CD8-positive, alpha-beta memory T cell (primary cell): ENCODE results near the gene PSME2. TPM values are rescaled to one million over a fixed set of nuclear protein-coding genes. Genes with fewer than 3 reads are reported as not detected.

Experiments
- CTCF ChIA-PET: fragments of 350-600 bp; sonication (Branson Sonifier 250); formaldehyde crosslinking; loops from one replicate; lab custom pipeline; 2021; ENCODE audit warnings: antibody characterized with exemption; lab: Charles Lee
- POLR2A ChIA-PET: fragments of 350-600 bp; sonication (Branson Sonifier 250); formaldehyde crosslinking; loops from one replicate; lab custom pipeline; 2021; ENCODE audit warnings: antibody characterized with exemption; lab: Charles Lee
- DNase-seq, 5 donors: peaks; one replicate each; pipeline versions ENCODE4 v3.0.0 to v3.0.0-alpha.2; 2020 to 2022; ENCODE audit warnings: mixed read lengths in 1 of 5
- H3K27ac ChIP-seq: one replicate; pipeline ENCODE4 v1.7.0; 2013; ENCODE audit warnings: low read depth, mild to moderate bottlenecking, low read length, moderate library complexity
- H3K27me3 ChIP-seq: 2 replicates; pipeline ENCODE4 v1.7.0; 2013; ENCODE audit warnings: low read length, mild to moderate bottlenecking; ENCODE audit not compliant: insufficient read depth, poor library complexity, severe bottlenecking
- H3K36me3 ChIP-seq: 2 replicates; pipeline ENCODE4 v1.7.0; 2013; ENCODE audit warnings: mild to moderate bottlenecking, low read length, moderate library complexity; ENCODE audit not compliant: insufficient read depth
- H3K4me1 ChIP-seq: 2 replicates; pipeline ENCODE4 v1.7.0; 2013; ENCODE audit warnings: mild to moderate bottlenecking, low read length, moderate library complexity; ENCODE audit not compliant: insufficient read depth
- H3K4me3 ChIP-seq: 2 replicates; pipeline ENCODE4 v1.7.0; 2013; ENCODE audit warnings: mild to moderate bottlenecking, low read length
- H3K9me3 ChIP-seq: 2 replicates; pipeline ENCODE4 v1.7.0; 2013; ENCODE audit warnings: mild to moderate bottlenecking, low read length
- H3K27ac Mint-ChIP-seq, 8 donors: one replicate each; pipeline ENCODE4 v1.8.0; 2020 to 2021; ENCODE audit warnings: mixed read lengths in 8 of 8, mild to moderate bottlenecking in 6 of 8, inconsistent platforms in 3 of 8, moderate library complexity in 3 of 8
- H3K27me3 Mint-ChIP-seq, 2 donors: one replicate each; pipeline ENCODE4 v1.8.0; 2020 to 2021; ENCODE audit warnings: mixed read lengths in 2 of 2, mild to moderate bottlenecking in 1 of 2, moderate library complexity in 1 of 2
- H3K36me3 Mint-ChIP-seq, 3 donors: one replicate each; pipeline ENCODE4 v1.8.0; 2020 to 2021; ENCODE audit warnings: mixed read lengths in 3 of 3, inconsistent platforms in 1 of 3, mild to moderate bottlenecking in 1 of 3
- H3K4me1 Mint-ChIP-seq, 3 donors: one replicate each; pipeline ENCODE4 v1.8.0; 2020 to 2021; ENCODE audit warnings: mixed read lengths in 3 of 3, inconsistent platforms in 1 of 3, mild to moderate bottlenecking in 1 of 3
- H3K4me3 Mint-ChIP-seq, 7 donors: one replicate each; pipeline ENCODE4 v1.8.0; 2020 to 2021; ENCODE audit warnings: mixed read lengths in 7 of 7, mild to moderate bottlenecking in 6 of 7, moderate library complexity in 4 of 7, inconsistent platforms in 2 of 7
- H3K9me3 Mint-ChIP-seq, 5 donors: one replicate each; pipeline ENCODE4 v1.8.0; 2020 to 2022; ENCODE audit warnings: mixed read lengths in 5 of 5, mild to moderate bottlenecking in 3 of 5, moderate library complexity in 2 of 5, inconsistent platforms in 1 of 5
- polyA plus RNA-seq: library from polyadenylated mRNA; unstranded; fragments of 300-500 nt; fragmentation: Illumina TruSeq; gene quantifications from one replicate; pipeline ENCODE4 v1.2.3, GENCODE V29; 2021
- total RNA-seq, 2 experiments: library from RNA; stranded (reverse); gene quantifications; one replicate each; pipeline ENCODE4 v1.2.3, GENCODE V29; 2021

Gene PSME2
- total and polyA plus RNA-seq, 3 experiments from 2014 or later, result 368 to 534 (median 376) TPM

GRCh38 chr14:24145219-24145618, 1.2 kb downstream of the PSME2 start:
- H3K9me3 Mint-ChIP-seq, result no peaks in the 10 kb centered on the region
- ChIA-PET POLR2A (interaction anchor here (2.2 kb wide), 1 partner anchor 31 kb away, joined by 22 read pairs; the partner anchor contains the start of genes DCAF11 and NRL), CTCF (interaction anchor here (1.1 to 4.5 kb wide), 5 partner anchors 9 to 36 kb away, joined by 3 to 50 read pairs (median 7); partner anchors contain the start of genes IRF9 and PSME1)
- H3K9me3 ChIP-seq, result no peaks in the 10 kb centered on the region
- peak overlapping the region; percentile 86 to 100 (median 98) for H3K4me3 Mint-ChIP-seq
- H3K27me3 Mint-ChIP-seq, result no peaks in the 10 kb centered on the region
- peaks cover 56% of the 10 kb centered on the region for H3K4me1 ChIP-seq
- H3K36me3 Mint-ChIP-seq, result peaks cover 0 to 74% (median 4%) of the 10 kb centered on the region in 3 donors
- DNase-seq, result no peak
- peak overlapping the region; percentile 99 for H3K4me3 ChIP-seq
- no peak overlapping the region for H3K27ac ChIP-seq
- peaks cover 36% of the 10 kb centered on the region for H3K36me3 ChIP-seq
- H3K27me3 ChIP-seq, result no peaks in the 10 kb centered on the region
- peaks cover 52 to 75% (median 74%) of the 10 kb centered on the region in 3 donors for H3K4me1 Mint-ChIP-seq
- peak overlapping the region in 7 of 8 donors; percentile 76 to 99 (median 96) for H3K27ac Mint-ChIP-seq

- ChIA-PET POLR2A (no interaction called here), CTCF (interaction anchor here (1.1 to 4.5 kb wide), 3 partner anchors 9 to 36 kb away, joined by 3 to 29 read pairs (median 6); partner anchors contain the start of gene PSME1)
- H3K4me1 ChIP-seq, result peaks cover 51% of the 10 kb centered on the region
- H3K9me3 ChIP-seq, result no peaks in the 10 kb centered on the region
- H3K27ac ChIP-seq, result no peak overlapping the region
- Mint-ChIP-seq H3K9me3 (no peaks in the 10 kb centered on the region), H3K4me1 (peaks cover 54 to 76% (median 75%) of the 10 kb centered on the region in 3 donors), H3K4me3 (peak overlapping the region in 6 of 7 donors; percentile 46 to 98 (median 62)), H3K36me3 (peaks cover 0 to 69% (median 4%) of the 10 kb centered on the region in 3 donors), H3K27ac (peak overlapping the region in 6 of 8 donors; percentile 39 to 96 (median 68)), H3K27me3 (no peaks in the 10 kb centered on the region)
- DNase-seq, result no peak
- peaks cover 29% of the 10 kb centered on the region for H3K36me3 ChIP-seq
- no peaks in the 10 kb centered on the region for H3K27me3 ChIP-seq
- H3K4me3 ChIP-seq, result no peak overlapping the region
Observed at GRCh38 chr14:24144451-24144850, 2.0 kb downstream of the PSME2 start.

DNA sequence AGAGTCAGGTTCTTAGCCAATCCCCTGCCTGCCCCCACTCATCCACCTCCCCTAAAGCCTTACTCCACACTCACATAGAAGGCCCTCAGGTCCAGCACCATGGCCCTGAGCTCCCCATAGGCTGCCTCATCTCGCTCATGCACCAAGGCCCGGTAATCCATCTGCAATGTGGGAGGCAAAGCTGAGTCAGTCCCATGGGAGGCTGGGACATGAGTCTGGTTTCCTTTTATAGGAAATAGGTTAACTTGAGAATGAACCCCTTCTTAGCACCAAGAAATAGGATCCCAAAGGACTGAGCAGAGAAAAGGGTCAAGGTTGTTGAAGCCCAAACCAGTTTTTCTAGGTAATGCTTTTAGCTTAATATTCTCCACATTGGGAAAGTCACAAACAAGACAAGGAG, 2.9 kb downstream of the PSME2 start:
- no peak overlapping the region for H3K27ac ChIP-seq
- H3K27me3 Mint-ChIP-seq, result no peaks in the 10 kb centered on the region
- H3K4me3 ChIP-seq, result no peak overlapping the region
- DNase-seq, result no peak
- ChIA-PET POLR2A (no interaction called here), CTCF (interaction anchor here (1.1 to 1.6 kb wide), 5 partner anchors 10 to 99 kb away, joined by 3 to 7 read pairs (median 6); partner anchors contain the start of genes DCAF11, IRF9, NRL and TINF2)
- no peaks in the 10 kb centered on the region for H3K27me3 ChIP-seq
- peaks cover 28% of the 10 kb centered on the region for H3K36me3 ChIP-seq
- no peaks in the 10 kb centered on the region for H3K9me3 ChIP-seq
- H3K4me1 ChIP-seq, result peaks cover 46% of the 10 kb centered on the region
- peak overlapping the region in 6 of 8 donors; percentile 66 to 97 (median 88) for H3K27ac Mint-ChIP-seq
- H3K9me3 Mint-ChIP-seq, result no peaks in the 10 kb centered on the region
- peaks cover 0 to 71% (median 7%) of the 10 kb centered on the region in 3 donors for H3K36me3 Mint-ChIP-seq
- peaks cover 58 to 75% (median 74%) of the 10 kb centered on the region in 3 donors for H3K4me1 Mint-ChIP-seq
- H3K4me3 Mint-ChIP-seq, result peak overlapping the region in 4 of 7 donors; percentile 8 to 75 (median 20)

DNA sequence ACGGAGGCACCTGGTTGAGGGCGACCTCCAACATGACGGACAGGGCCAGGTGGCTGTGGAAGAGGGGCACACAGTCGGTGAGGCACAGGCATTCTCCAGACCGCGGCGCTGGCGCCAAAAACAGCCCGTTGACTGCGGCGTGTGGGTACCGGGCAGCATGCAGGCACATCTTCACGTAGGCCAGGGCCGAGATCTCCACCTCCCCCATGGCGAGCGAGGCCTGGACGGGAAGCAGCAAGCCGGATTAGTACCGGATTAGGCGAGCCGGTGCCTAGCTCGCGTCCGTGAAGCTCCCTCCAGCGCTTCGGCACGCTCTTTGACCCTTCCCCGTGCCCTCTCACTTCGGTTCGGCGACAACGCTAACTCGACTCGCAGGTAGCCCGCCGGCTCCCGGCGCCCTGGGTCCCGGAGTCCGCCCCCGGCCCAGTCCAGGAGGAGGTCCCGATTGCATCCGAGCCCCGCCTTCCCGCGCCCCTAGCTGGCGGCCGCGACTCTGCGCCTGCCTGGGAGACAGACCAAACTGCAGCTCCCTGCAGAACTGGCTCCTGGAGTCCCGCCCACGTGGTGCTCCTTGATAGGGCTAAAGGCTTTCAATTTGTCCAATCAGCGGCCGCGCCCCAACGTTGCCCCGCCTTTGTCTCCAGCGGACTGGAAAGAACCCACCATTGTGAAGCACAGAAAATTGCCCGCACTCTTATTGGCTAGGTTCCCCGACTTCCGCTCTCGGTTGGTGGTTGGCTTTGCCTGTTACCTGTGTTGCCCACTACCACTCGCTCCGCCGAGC, 5.1 kb downstream of the PSME2 start, which contains the start of gene EMC9:
Gene EMC9, minus strand, starts transcription at position 495 of the 784 bp plus-strand sequence. Its CDS starts 287 bp downstream, at position 208.
- CTCF ChIA-PET, result interaction anchor here (0.8 to 2.1 kb wide), 11 partner anchors 8 to 130 kb away, joined by 3 to 22 read pairs (median 4); partner anchors contain the start of genes DCAF11, IRF9, NRL and RABGGTA

DNA sequence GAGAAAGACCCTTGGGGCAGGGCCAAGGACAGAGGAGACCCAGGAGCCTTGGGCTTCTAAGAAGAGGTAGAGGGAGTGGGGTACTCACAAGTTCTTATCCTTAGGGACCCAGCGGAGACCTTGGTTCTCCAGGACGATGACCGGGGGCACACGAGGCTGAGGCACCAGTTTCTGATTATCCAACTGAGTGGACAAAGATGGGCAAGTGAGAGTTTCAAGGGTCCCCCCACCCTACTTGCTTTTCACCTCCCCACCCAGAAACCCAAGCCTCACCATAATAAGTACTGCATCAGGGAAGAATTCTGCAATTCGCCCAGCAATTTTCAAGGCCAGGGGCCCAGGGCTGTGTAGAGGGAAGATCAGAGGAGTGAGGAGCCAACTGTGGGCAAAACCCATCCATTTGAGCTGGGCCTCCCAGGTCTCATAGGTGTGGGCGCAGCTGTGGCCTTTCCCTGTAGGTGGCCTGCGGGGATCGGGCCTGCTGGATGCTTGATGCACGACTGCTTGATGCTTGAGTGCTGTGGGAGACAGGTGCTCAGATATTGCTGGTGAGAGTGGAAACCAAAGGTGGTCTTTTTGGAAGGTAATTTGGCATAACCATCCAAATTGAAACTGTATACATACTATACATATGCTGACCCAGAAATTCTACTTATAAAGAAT, 7.0 kb downstream of the PSME2 start:
- POLR2A ChIA-PET, result interaction anchor here (2.6 to 4.1 kb wide), 3 partner anchors 8 to 25 kb away, joined by 32 to 58 read pairs (median 36); partner anchors contain the start of genes DCAF11, NRL, PSME2 and RNF31
- no peak for DNase-seq
- peak overlapping the region; percentile 6 to 87 (median 66) for H3K27ac Mint-ChIP-seq

More for the DNA sequence above, 5.1 kb downstream of the PSME2 start, which contains the start of gene EMC9:
- Mint-ChIP-seq H3K9me3 (no peaks in the 10 kb centered on the region), H3K4me3 (peak within 1 kb of the TSS; percentile 87 to 98 (median 91)), H3K4me1 (peaks cover 65 to 86% (median 79%) of the 10 kb centered on the region in 3 donors), H3K27ac (peak within 1 kb of the TSS; percentile 80 to 98 (median 90)), H3K27me3 (no peaks in the 10 kb centered on the region), H3K36me3 (peaks cover 0 to 77% (median 10%) of the 10 kb centered on the region in 3 donors)
- H3K4me1 ChIP-seq, result peaks cover 56% of the 10 kb centered on the region
- POLR2A ChIA-PET, result interaction anchor here (0.6 to 2.6 kb wide), 9 partner anchors 14 to 152 kb away, joined by 3 to 32 read pairs (median 5); partner anchors contain the start of genes CHMP4A, DCAF11, DHRS4L2 and IRF9
- H3K36me3 ChIP-seq, result peaks cover 40% of the 10 kb centered on the region
- peak; percentile 98 to 100 (median 99) for DNase-seq
- H3K27me3 ChIP-seq, result no peaks in the 10 kb centered on the region
- peak within 1 kb of the TSS; percentile 85 for H3K4me3 ChIP-seq
- no peaks in the 10 kb centered on the region for H3K9me3 ChIP-seq
- H3K27ac ChIP-seq, result peak within 1 kb of the TSS; percentile 68

DNA sequence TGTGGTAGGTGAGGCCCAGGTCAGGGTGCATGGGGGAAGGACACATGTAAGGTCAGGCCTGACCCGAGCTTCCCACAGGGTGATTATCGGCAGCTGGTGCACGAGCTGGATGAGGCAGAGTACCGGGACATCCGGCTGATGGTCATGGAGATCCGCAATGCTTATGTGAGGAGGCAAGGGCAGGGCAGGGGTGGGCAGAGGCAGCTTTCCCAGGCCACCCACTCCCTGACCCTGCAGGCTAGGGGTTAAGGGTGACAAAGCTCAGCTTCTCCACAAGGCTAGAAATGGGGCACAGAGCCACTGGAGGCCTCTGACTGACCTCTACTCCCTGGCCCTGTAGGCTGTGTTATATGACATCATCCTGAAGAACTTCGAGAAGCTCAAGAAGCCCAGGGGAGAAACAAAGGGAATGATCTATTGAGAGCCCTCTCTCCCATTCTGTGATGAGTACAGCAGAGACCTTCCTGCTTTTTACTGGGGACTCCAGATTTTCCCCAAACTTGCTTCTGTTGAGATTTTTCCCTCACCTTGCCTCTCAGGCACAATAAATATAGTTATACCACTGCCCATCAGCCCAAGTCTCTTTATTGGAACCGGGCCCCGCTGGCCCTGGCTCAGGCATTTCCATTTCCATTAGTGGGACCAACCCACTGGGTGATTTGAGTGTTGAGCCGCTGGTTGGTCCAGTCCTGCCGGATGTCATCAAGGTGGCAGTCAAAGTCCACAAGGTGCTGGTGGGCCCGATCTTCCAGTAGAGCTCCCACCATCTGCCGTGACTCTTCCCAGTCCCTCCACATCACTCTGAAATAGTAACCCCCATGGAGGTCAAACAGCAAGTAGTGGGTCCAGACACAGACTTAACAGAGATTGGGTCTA, 7.8 kb downstream of the PSME2 start:
- Histone ChIP-seq H3K4me1 (peaks cover 39% of the 10 kb centered on the region), H3K36me3 (peaks cover 25% of the 10 kb centered on the region), H3K4me3 (no peak overlapping the region), H3K27me3 (no peaks in the 10 kb centered on the region), H3K27ac (no peak overlapping the region), H3K9me3 (no peaks in the 10 kb centered on the region)
- Mint-ChIP-seq H3K4me1 (peaks cover 53 to 67% (median 63%) of the 10 kb centered on the region in 3 donors), H3K27me3 (no peaks in the 10 kb centered on the region), H3K36me3 (peaks cover 0 to 58% (median 6%) of the 10 kb centered on the region in 3 donors), H3K9me3 (peaks cover 0 to 2% (median 0%) of the 10 kb centered on the region in 5 donors), H3K27ac (peak overlapping the region; percentile 29 to 87 (median 80)), H3K4me3 (peak overlapping the region; percentile 47 to 96 (median 73))
- ChIA-PET POLR2A (interaction anchor here (1.0 to 4.1 kb wide), 3 partner anchors 9 to 23 kb away, joined by 4 to 58 read pairs (median 36); partner anchors contain the start of genes DCAF11, NRL, PSME2 and RNF31), CTCF (interaction anchor here (1.1 to 3.8 kb wide), 4 partner anchors 21 to 78 kb away, joined by 3 to 40 read pairs (median 4); partner anchors contain the start of genes IRF9 and MDP1)
- no peak for DNase-seq

More for the DNA sequence above, 7.0 kb downstream of the PSME2 start:
- Histone ChIP-seq H3K4me3 (no peak overlapping the region), H3K4me1 (peaks cover 45% of the 10 kb centered on the region), H3K36me3 (peaks cover 33% of the 10 kb centered on the region), H3K27ac (no peak overlapping the region), H3K9me3 (no peaks in the 10 kb centered on the region), H3K27me3 (no peaks in the 10 kb centered on the region)
- H3K36me3 Mint-ChIP-seq, result peaks cover 0 to 65% (median 8%) of the 10 kb centered on the region in 3 donors
- peaks cover 56 to 73% (median 68%) of the 10 kb centered on the region in 3 donors for H3K4me1 Mint-ChIP-seq
- peak overlapping the region; percentile 22 to 96 (median 70) for H3K4me3 Mint-ChIP-seq
- H3K27me3 Mint-ChIP-seq, result no peaks in the 10 kb centered on the region
- CTCF ChIA-PET, result interaction anchor here (1.1 to 1.3 kb wide), 3 partner anchors 22 to 77 kb away, joined by 3 to 4 read pairs (median 3); partner anchors contain the start of gene MDP1
- peaks cover 0 to 2% (median 0%) of the 10 kb centered on the region in 5 donors for H3K9me3 Mint-ChIP-seq
